Measurements from ENCODE around the gene COPS7A. TPM values are rescaled to one million over a fixed set of nuclear protein-coding genes. Genes with fewer than 3 reads are reported as not detected.

COPS7A gene
- total RNA-seq (10 to 100 TPM; 40.5 to 61.9 (median 49.9) TPM), polyA plus RNA-seq (10 to 100 TPM; 29.6 to 50.6 (median 33.7) TPM)
- long read RNA-seq, donor 1, transcript COPS7A-215 (8 exons, 2,127 nt), result major isoform, 10 of 30 reads
- long read RNA-seq, donor 1, partial matches to known transcripts, result 18 of 30 reads
- long read RNA-seq, donor 1, other reads (novel, unspliced or antisense), result 0 of 30 reads
- long read RNA-seq, donor 2, transcript COPS7A-215 (8 exons, 2,127 nt), result major isoform, 10 of 12 reads
- long read RNA-seq, donor 2, partial matches to known transcripts, result 0 of 12 reads
- long read RNA-seq, donor 2, other reads (novel, unspliced or antisense), result 0 of 12 reads

GRCh38 chr12:6723607-6724408 lies at the start of gene COPS7A:
Gene COPS7A, plus strand, starts transcription at chr12:6724046. Its CDS starts 611 bp downstream, at chr12:6724657.
- Histone ChIP-seq H3K36me3 (peaks cover 0 to 35% (median 15%) of the 10 kb centered on the region in 6 donors), H3K27ac (peak within 1 kb of the TSS; percentile 75 to 95 (median 92)), H3K4me1 (peaks cover 7 to 49% (median 17%) of the 10 kb centered on the region in 6 donors), H3K4me3 (peak within 1 kb of the TSS; percentile 35 to 84 (median 58)), H3K9me3 (no peaks in the 10 kb centered on the region), H3K27me3 (replicated peaks in 1 of 7) (no peaks in the 10 kb centered on the region)
- intact Hi-C loops (cut with DNase I; ENCODE audit: low total_unique reads), result no loop called here
- TF ChIP-seq CTCF (IDR thresholded peaks at IDR 0.05 in 8 of 11, conservative IDR thresholded peaks at IDR 0.05 in 3 of 11) (peak in 5 of 11 experiments; percentile 19 to 52 (median 27)), POLR2A (IDR thresholded peaks at IDR 0.05) (peak in 1 of 3 donors; percentile 55), POLR2AphosphoS5 (IDR thresholded peaks at IDR 0.05) (peak; percentile 94 to 97 (median 94))
- WGBS, 5 donors, result 0 to 1% (median 0%) methylated on average over 36 to 49 of the region's 49 CpGs
- DNase-seq, result peak; percentile 100

- Histone ChIP-seq H3K27ac (no peak overlapping the region), H3K4me1 (peaks cover 0 to 31% (median 5%) of the 10 kb centered on the region in 6 donors), H3K9me3 (no peaks in the 10 kb centered on the region), H3K27me3 (replicated peaks in 1 of 7) (no peaks in the 10 kb centered on the region), H3K36me3 (peaks cover 7 to 100% (median 89%) of the 10 kb centered on the region in 6 donors), H3K4me3 (no peak overlapping the region)
- WGBS, 5 donors, result 93 to 99% (median 95%) methylated on average over 5 of the region's 5 CpGs
- no peak for DNase-seq
- TF ChIP-seq POLR2A (IDR thresholded peaks at IDR 0.05) (no peak), CTCF (IDR thresholded peaks at IDR 0.05 in 8 of 11, conservative IDR thresholded peaks at IDR 0.05 in 3 of 11) (no peak), POLR2AphosphoS5 (IDR thresholded peaks at IDR 0.05) (no peak)
- intact Hi-C loops (cut with DNase I; ENCODE audit: low total_unique reads), result no loop called here
Observed at GRCh38 chr12:6676962-6677361, 46.9 kb upstream of the COPS7A start.

GRCh38 chr12:6684609-6685008 lies 39.2 kb upstream of the COPS7A start:
- DNase-seq, result no peak
- TF ChIP-seq POLR2A (IDR thresholded peaks at IDR 0.05), result no peak
- peak in 10 of 11 experiments; percentile 17 to 69 (median 54) for TF ChIP-seq CTCF (IDR thresholded peaks at IDR 0.05 in 8 of 11, conservative IDR thresholded peaks at IDR 0.05 in 3 of 11)
- Histone ChIP-seq H3K4me3 (no peak overlapping the region), H3K27ac (peak overlapping the region in 2 of 8 donors; percentile 4 to 6), H3K9me3 (no peaks in the 10 kb centered on the region), H3K4me1 (peaks cover 27 to 91% (median 59%) of the 10 kb centered on the region in 6 donors), H3K36me3 (peaks cover 0 to 79% (median 19%) of the 10 kb centered on the region in 6 donors), H3K27me3 (replicated peaks in 1 of 7) (no peaks in the 10 kb centered on the region)
- 54 to 67% (median 59%) methylated on average over 6 of the region's 6 CpGs for WGBS, 5 donors
- intact Hi-C loops (cut with DNase I; ENCODE audit: low total_unique reads), result loop anchor here (5.0 kb wide), 1 partner anchor 67 kb away; no protein-coding TSS in a partner anchor

Data from spleen (tissue), 13 donors.